Ovary (tissue), 9 donors: ENCODE measurements around the gene SCUBE2. TPM values are rescaled to one million over a fixed set of nuclear protein-coding genes. Genes with fewer than 3 reads are reported as not detected.

Experiments used
- DNase-seq, 5 donors: peaks; one replicate each; pipeline ENCODE4 v3.0.0-alpha.2; 2019 to 2020
- H3K27ac ChIP-seq, 2 donors: fragments of 200-600 bp; one replicate each; pipeline versions ENCODE4 v1.5.1 to v1.8.0; 2019 to 2022
- H3K27me3 ChIP-seq: fragments of 200-600 bp; one replicate; pipeline ENCODE4 v1.8.0; 2022
- H3K36me3 ChIP-seq: fragments of 200-600 bp; sonication (generic); one replicate; pipeline ENCODE4 v1.5.1; 2019
- H3K4me1 ChIP-seq: one replicate; pipeline ENCODE4 v1.8.1; 2013; ENCODE audit warnings: mild to moderate bottlenecking, moderate library complexity; ENCODE audit not compliant: insufficient read depth
- H3K4me3 ChIP-seq: fragments of 200-600 bp; sonication (generic); one replicate; pipeline ENCODE4 v1.5.1; 2017
- H3K9me3 ChIP-seq, 2 donors: fragments of 200-600 bp in 1 of 2; sonication (generic) in 1 of 2; one replicate each; pipeline versions ENCODE4 v1.5.1 to v1.8.1; 2013 to 2019; ENCODE audit warnings: mild to moderate bottlenecking in 1 of 2, moderate library complexity in 1 of 2
- CTCF ChIP-seq, 3 donors: fragments of 450-650 bp in 2 of 3; fragments of 200-600 bp in 1 of 3; IDR thresholded peaks; one replicate each; pipeline versions ENCODE4 v1.5.1 to v1.8.0; 2016 to 2022; ENCODE audit warnings: antibody characterized with exemption in 3 of 3, mild to moderate bottlenecking in 1 of 3
- EP300 ChIP-seq: sonication (generic); formaldehyde crosslinking; IDR thresholded peaks from one replicate; pipeline ENCODE4 v1.6.1; 2017; ENCODE audit warnings: antibody characterized with exemption
- POLR2A ChIP-seq: fragments of 450-650 bp; IDR thresholded peaks from one replicate; pipeline ENCODE4 v1.6.1; 2017; ENCODE audit warnings: antibody characterized with exemption, mild to moderate bottlenecking, moderate library complexity
- WGBS, 3 donors: extraction: QIAGEN DNeasy Blood & Tissue Kit in 1 of 3; methylation state at CpG; one replicate each; pipeline versions ENCODE4 v1.1.5 to v1.1.7; 2013 to 2017; 5-methylcytosine and 5-hydroxymethylcytosine counted together
- intact Hi-C, 4 donors: fragments of 100-400 bp; cut with DNase I; formaldehyde crosslinking; loops; one replicate each; pipeline versions ENCODE4 v1.11.0 to v1.15.1; 2022 to 2023
- polyA plus RNA-seq, 2 donors: library from polyadenylated mRNA; stranded (reverse); fragments of 200-250 nt in 1 of 2; fragments of 350-450 nt in 1 of 2; fragmentation: Illumina TruSeq in 1 of 2; extraction: RNeasy Lipid Tissue Mini Kit (QIAGEN cat#74804) in 1 of 2; gene quantifications; one replicate each; pipeline ENCODE4 v1.2.3, GENCODE V29; 2013 to 2014
- total RNA-seq, 7 donors: library from RNA; depleted of rRNA in 2 of 7; stranded (reverse); fragments of >200 nt in 2 of 7; fragmentation: NEBNext Ultra II Directional in 3 of 7; extraction: Animal tissue kit (Norgen Biotek cat#: 25700) in 3 of 7; gene quantifications; one replicate each; pipeline versions ENCODE4 v1.1.0 to v1.2.4, GENCODE V29; 2016 to 2023
- donor health status: DM: no; HTN: no; CAD: no; lungs with moderate emphysema.
- donor health status: DM: no; HTN: no; CAD: no.
- donor health status: Bipolar disorder and iron deficiency.
- donor health status: DM: yes; HTN: yes; CAD: no.
- donor health status: DM: no; HTN: no; CAD: no.
- donor health status: DM: yes; HTN: yes; CAD: no.

Gene SCUBE2
- total and polyA plus RNA-seq, 9 donors: 0.12 to 8.2 (median 1.00) TPM

DNA sequence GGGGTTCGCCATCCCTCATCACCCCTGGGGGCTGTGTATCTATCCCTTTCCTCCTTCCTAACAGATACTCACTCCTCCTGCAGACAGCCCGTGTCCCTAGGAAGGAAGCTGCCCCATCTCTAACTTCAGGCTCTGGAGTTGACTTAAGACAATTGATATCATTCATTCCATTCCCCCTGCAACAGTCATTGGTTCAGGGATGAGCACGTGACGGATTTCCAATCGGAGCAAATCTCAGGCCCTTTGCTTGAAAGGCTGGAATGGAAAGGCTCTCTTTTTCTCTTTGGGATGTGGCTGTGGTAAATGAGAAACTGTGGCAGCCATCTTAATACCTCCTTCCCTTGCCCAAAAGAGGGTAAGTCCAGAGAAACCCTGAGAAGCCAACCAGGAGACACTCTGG is 5.0 kb upstream of the SCUBE2 start:
- no peaks in the 10 kb centered on the region for H3K4me1 ChIP-seq
- no peak overlapping the region for H3K4me3 ChIP-seq
- H3K27ac ChIP-seq: no peak overlapping the region
- 90 to 95% (median 94%) methylated on average over 5 of the region's 5 CpGs for WGBS, 3 donors
- DNase-seq: no peak
- TF ChIP-seq EP300 (no peak), POLR2A (no peak), CTCF (IDR thresholded peaks at IDR 0.05) (no peak)
- no peaks in the 10 kb centered on the region for H3K9me3 ChIP-seq
- no peaks in the 10 kb centered on the region for H3K27me3 ChIP-seq
- intact Hi-C loops: no loop called here
- no peaks in the 10 kb centered on the region for H3K36me3 ChIP-seq

GRCh38 chr11:9095421-9095820 is 4.0 kb upstream of the SCUBE2 start:
- H3K27me3 ChIP-seq: no peaks in the 10 kb centered on the region
- H3K9me3 ChIP-seq: no peaks in the 10 kb centered on the region
- intact Hi-C loops: no loop called here
- H3K4me1 ChIP-seq: no peaks in the 10 kb centered on the region
- H3K27ac ChIP-seq: no peak overlapping the region
- no peaks in the 10 kb centered on the region for H3K36me3 ChIP-seq
- no peak overlapping the region for H3K4me3 ChIP-seq
- TF ChIP-seq POLR2A (no peak), EP300 (no peak), CTCF (IDR thresholded peaks at IDR 0.05) (no peak)
- WGBS, 3 donors: 88 to 92% (median 92%) methylated on average over 12 of the region's 12 CpGs
- no peak for DNase-seq

GRCh38 chr11:9094420-9094819 is 3.0 kb upstream of the SCUBE2 start:
- intact Hi-C loops: no loop called here
- no peaks in the 10 kb centered on the region for H3K36me3 ChIP-seq
- no peak overlapping the region for H3K4me3 ChIP-seq
- DNase-seq: no peak
- WGBS, 3 donors: 96 to 98% (median 97%) methylated on average over 8 of the region's 8 CpGs
- H3K9me3 ChIP-seq: no peaks in the 10 kb centered on the region
- TF ChIP-seq POLR2A (no peak), CTCF (IDR thresholded peaks at IDR 0.05) (no peak), EP300 (no peak)
- H3K27me3 ChIP-seq: no peaks in the 10 kb centered on the region
- no peaks in the 10 kb centered on the region for H3K4me1 ChIP-seq
- H3K27ac ChIP-seq: no peak overlapping the region

DNA sequence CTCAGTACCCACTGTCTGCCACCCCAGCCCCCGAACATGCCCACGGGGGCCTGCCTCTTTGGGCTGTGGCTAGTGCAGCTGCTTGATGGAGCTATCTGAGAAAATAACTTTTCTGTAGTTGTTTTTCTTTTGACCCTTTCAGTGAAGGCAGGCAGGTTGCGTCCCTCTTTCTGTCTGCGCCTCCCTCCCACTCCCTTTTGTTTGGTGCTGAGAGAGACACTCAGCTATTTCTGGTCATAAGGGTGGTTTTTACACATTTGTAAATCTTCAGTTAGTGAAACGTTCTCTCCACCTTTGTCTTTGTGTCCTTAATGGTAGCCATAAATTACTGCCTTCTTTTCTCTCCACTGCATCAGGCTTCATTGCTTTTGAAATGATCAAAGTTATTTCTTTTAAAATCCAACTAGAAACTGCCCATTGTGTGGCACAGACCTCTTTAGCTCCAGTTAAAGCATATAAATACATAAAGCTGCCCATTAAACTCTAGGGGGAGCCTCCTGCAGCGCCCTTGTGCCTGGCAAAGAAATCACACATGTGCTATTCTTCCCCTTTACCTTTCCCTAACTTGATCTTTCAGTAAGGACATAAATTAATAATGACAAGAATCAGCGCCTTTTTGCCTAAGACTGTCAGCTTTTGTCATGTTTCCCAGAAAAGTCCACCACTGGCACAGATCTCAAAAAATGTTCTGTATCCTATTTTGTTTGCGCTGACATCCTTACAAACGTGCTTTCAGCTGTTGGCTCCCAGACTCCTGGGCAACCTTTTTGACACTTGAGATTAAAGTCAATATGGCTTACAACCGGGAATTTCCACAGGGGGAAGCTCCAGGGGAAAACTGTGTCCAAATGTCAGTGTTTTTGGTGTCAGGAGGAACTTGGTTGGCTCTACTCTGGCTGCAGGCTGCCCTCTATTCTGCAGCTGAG is 1.7 kb upstream of the SCUBE2 start:
- TF ChIP-seq CTCF (IDR thresholded peaks at IDR 0.05) (no peak), EP300 (no peak)
- Histone ChIP-seq H3K4me3 (no peak overlapping the region), H3K4me1 (no peaks in the 10 kb centered on the region), H3K27ac (no peak overlapping the region), H3K36me3 (no peaks in the 10 kb centered on the region), H3K9me3 (no peaks in the 10 kb centered on the region), H3K27me3 (no peaks in the 10 kb centered on the region)
- 73 to 80% (median 73%) methylated on average over 10 of the region's 10 CpGs for WGBS, 3 donors
- intact Hi-C loops: no loop called here
- DNase-seq: no peak
